DND-41 (cell line): ENCODE measurements around the gene C1QTNF2.

Experiments used
- CTCF ChIP-seq: IDR thresholded peaks from 2 replicates; pipeline ENCODE4 v1.5.1; 2012; ENCODE audit warnings: borderline replicate concordance, low read length, moderate library complexity, mild to moderate bottlenecking; ENCODE audit not compliant: poor library complexity, severe bottlenecking; ENCODE audit errors: extremely low read depth
- EZH2 ChIP-seq: IDR thresholded peaks from 3 replicates; pipeline ENCODE4 v1.6.1; 2012; ENCODE audit warnings: borderline replicate concordance, low read depth, mild to moderate bottlenecking, moderate library complexity, low read length, inconsistent platforms; ENCODE audit not compliant: severe bottlenecking

- TF ChIP-seq EZH2 (no peak), CTCF (no peak)
These were observed at the start of gene C1QTNF2 for GRCh38 chr5:160369990-160370712.
